WTC11 (cell line): ENCODE measurements around the gene ACSBG1.

Source experiments
- CREM ChIP-seq: sonication (generic); formaldehyde crosslinking; IDR thresholded peaks from 2 replicates; pipeline ENCODE4 v1.8.1; 2022; ENCODE audit warnings: mild to moderate bottlenecking, missing genetic modification reagents, moderate library complexity
- CTCF ChIP-seq: fragments of 200-600 bp; IDR thresholded peaks from 2 replicates; pipeline ENCODE4 v1.8.0; 2022; ENCODE audit warnings: antibody characterized with exemption
- PRDM15 ChIP-seq: sonication (generic); formaldehyde crosslinking; IDR thresholded peaks from 2 replicates; pipeline ENCODE4 v1.8.0; 2022; ENCODE audit warnings: missing genetic modification reagents
- TP53 ChIP-seq: sonication (generic); formaldehyde crosslinking; IDR thresholded peaks from 2 replicates; pipeline ENCODE4 v1.8.1; 2023; ENCODE audit warnings: mild to moderate bottlenecking, missing genetic modification reagents
- TF ChIP-seq, protein P1 (sequence below): sonication (generic); formaldehyde crosslinking; IDR thresholded peaks from 2 replicates; pipeline ENCODE4 v1.8.0; 2022; ENCODE audit warnings: mild to moderate bottlenecking, missing genetic modification reagents
- TF ChIP-seq, protein P2 (sequence below): sonication (generic); formaldehyde crosslinking; IDR thresholded peaks from 2 replicates; pipeline ENCODE4 v1.8.1; 2023; ENCODE audit warnings: mild to moderate bottlenecking, missing genetic modification reagents, moderate library complexity
- TF ChIP-seq, protein P3 (sequence below): sonication (generic); formaldehyde crosslinking; IDR thresholded peaks from 2 replicates; pipeline ENCODE4 v1.8.1; 2022; ENCODE audit warnings: mild to moderate bottlenecking, missing genetic modification reagents, moderate library complexity, borderline replicate concordance

DNA sequence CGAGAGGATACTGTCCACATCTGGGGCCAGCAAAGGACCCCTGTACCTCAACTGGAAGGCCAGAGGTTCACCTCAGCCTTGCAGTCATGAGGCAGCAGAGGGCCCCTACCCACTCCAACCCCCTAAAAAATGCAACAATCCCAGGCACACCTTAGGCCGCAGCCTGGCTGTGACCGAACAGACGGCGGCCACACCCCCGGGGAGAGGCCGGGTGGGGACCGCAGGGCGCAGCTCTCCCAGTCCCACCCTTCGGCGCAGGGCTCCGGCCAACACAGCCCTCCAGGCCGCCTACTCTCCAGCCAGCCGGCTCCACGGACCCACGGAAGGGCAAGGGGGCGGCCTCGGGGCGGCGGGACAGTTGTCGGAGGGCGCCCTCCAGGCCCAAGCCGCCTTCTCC lies 29.5 kb upstream of the ACSBG1 start:
- TF ChIP-seq, protein P1, sequence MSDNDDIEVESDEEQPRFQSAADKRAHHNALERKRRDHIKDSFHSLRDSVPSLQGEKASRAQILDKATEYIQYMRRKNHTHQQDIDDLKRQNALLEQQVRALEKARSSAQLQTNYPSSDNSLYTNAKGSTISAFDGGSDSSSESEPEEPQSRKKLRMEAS (CRISPR knock-in tag), result no peak
- TF ChIP-seq PRDM15 (CRISPR knock-in tag), result no peak
- no peak for TF ChIP-seq CTCF
- TF ChIP-seq, protein P2, sequence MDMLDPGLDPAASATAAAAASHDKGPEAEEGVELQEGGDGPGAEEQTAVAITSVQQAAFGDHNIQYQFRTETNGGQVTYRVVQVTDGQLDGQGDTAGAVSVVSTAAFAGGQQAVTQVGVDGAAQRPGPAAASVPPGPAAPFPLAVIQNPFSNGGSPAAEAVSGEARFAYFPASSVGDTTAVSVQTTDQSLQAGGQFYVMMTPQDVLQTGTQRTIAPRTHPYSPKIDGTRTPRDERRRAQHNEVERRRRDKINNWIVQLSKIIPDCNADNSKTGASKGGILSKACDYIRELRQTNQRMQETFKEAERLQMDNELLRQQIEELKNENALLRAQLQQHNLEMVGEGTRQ, result no peak
- TF ChIP-seq CREM (CRISPR knock-in tag), result no peak
- no peak for TF ChIP-seq TP53 (CRISPR knock-in tag)
- TF ChIP-seq, protein P3, sequence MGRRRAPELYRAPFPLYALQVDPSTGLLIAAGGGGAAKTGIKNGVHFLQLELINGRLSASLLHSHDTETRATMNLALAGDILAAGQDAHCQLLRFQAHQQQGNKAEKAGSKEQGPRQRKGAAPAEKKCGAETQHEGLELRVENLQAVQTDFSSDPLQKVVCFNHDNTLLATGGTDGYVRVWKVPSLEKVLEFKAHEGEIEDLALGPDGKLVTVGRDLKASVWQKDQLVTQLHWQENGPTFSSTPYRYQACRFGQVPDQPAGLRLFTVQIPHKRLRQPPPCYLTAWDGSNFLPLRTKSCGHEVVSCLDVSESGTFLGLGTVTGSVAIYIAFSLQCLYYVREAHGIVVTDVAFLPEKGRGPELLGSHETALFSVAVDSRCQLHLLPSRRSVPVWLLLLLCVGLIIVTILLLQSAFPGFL (CRISPR knock-in tag), result no peak
